NCI-H1417 treated with DMSO at 0.1 percent for 48 hours (cell line): ENCODE measurements around the gene HSD11B2.
"Not testable (repeated sequence)": the region's sequence is repeated elsewhere in the genome, so short reads cannot be mapped to it uniquely, and the experiment has no call there.

Source experiments
- DNase-seq: peaks from one replicate; lab custom pipeline; 2025; lab: John Stamatoyannopoulos, UW

HSD11B2 gene

GRCh38 chr16:67415421-67415820, 15.5 kb upstream of the HSD11B2 start:
- DNase-seq: not testable (repeated sequence)

- DNase-seq: no peak
Observed at GRCh38 chr16:67415872-67416793, 14.8 kb upstream of the HSD11B2 start, which contains the start of gene ZDHHC1. Gene ZDHHC1, minus strand, starts transcription at chr16:67416477. Its CDS starts 8,702 bp downstream, at chr16:67407775.

- DNase-seq: no peak
Observed at GRCh38 chr16:67417333-67418061, 13.4 kb upstream of the HSD11B2 start.

GRCh38 chr16:67419502-67419901, 11.4 kb upstream of the HSD11B2 start:
- DNase-seq: no peak

GRCh38 chr16:67419931-67420330, 11.0 kb upstream of the HSD11B2 start:
- DNase-seq: no peak

- no peak for DNase-seq
Observed at GRCh38 chr16:67421030-67421429, 9.9 kb upstream of the HSD11B2 start.

- DNase-seq: no peak
Observed at GRCh38 chr16:67423015-67423414, 7.9 kb upstream of the HSD11B2 start.

GRCh38 chr16:67423611-67424260, 7.2 kb upstream of the HSD11B2 start:
- no peak for DNase-seq

- DNase-seq: no peak
Observed at GRCh38 chr16:67424261-67424615, 6.7 kb upstream of the HSD11B2 start.

GRCh38 chr16:67425061-67425460, 5.9 kb upstream of the HSD11B2 start:
- no peak for DNase-seq

- no peak for DNase-seq
Observed at GRCh38 chr16:67425580-67425979, 5.3 kb upstream of the HSD11B2 start.

- no peak for DNase-seq
Observed at GRCh38 chr16:67426022-67426421, 4.9 kb upstream of the HSD11B2 start.

GRCh38 chr16:67426950-67427349, 4.0 kb upstream of the HSD11B2 start:
- DNase-seq: no peak

GRCh38 chr16:67428146-67428731, 2.7 kb upstream of the HSD11B2 start:
- DNase-seq: no peak

GRCh38 chr16:67429053-67429798, 1.7 kb upstream of the HSD11B2 start:
- no peak for DNase-seq

GRCh38 chr16:67429799-67430503, 970 bp upstream of the HSD11B2 start:
- DNase-seq: no peak

GRCh38 chr16:67430504-67430976, 381 bp upstream of the HSD11B2 start:
- no peak for DNase-seq

- DNase-seq: no peak
Observed at GRCh38 chr16:67431775-67432505, 1.0 kb downstream of the HSD11B2 start.

- DNase-seq: no peak
Observed at GRCh38 chr16:67432506-67432890, 1.6 kb downstream of the HSD11B2 start.

- no peak for DNase-seq
Observed at GRCh38 chr16:67433131-67433719, 2.3 kb downstream of the HSD11B2 start.
